ENCODE measurements around the gene MPP3. TPM values are rescaled to one million over a fixed set of nuclear protein-coding genes. Genes with fewer than 3 reads are reported as not detected.

MPP3 gene
- total RNA-seq, 1 experiment from 2014 or later: 6.9 TPM

GRCh38 chr17:43813386-43813785, 19.6 kb downstream of the MPP3 start:
- no peak overlapping the region for H4K91ac ChIP-seq (ENCODE audit: insufficient read length, low read depth, low read length)
- H3K4me2 ChIP-seq (ENCODE audit: insufficient read depth, insufficient read length, low read length): no peak overlapping the region
- no peak overlapping the region for H2BK12ac ChIP-seq (ENCODE audit: insufficient read length, low read depth, low read length)
- H3T11ph ChIP-seq (ENCODE audit: low read length): no peak overlapping the region
- TF ChIP-seq CTCF (conservative IDR thresholded peaks at IDR 0.05): no peak
- no peak overlapping the region for H2BK120ac ChIP-seq (ENCODE audit: low read depth, low read length, poor library complexity, severe bottlenecking)
- no peak overlapping the region for H3K27ac ChIP-seq (ENCODE audit: insufficient read length, low read depth, low read length)
- H3K18ac ChIP-seq (ENCODE audit: insufficient read length, low read depth, low read length): no peak overlapping the region
- H3K79me1 ChIP-seq (ENCODE audit: insufficient read depth, low read depth, low read length, poor library complexity, severe bottlenecking): no peaks in the 10 kb centered on the region
- H3K14ac ChIP-seq (ENCODE audit: insufficient read depth, low read length): no peak overlapping the region
- no peak overlapping the region for H2AFZ ChIP-seq (ENCODE audit: low read length)
- Mint-ChIP-seq H3K27me3 (ENCODE audit: low read depth) (no peaks in the 10 kb centered on the region), H3K9me3 (no peaks in the 10 kb centered on the region), H3K27ac (peak overlapping the region in 2 of 3 experiments; percentile 37 to 64; a peak in 2 of 7 replicates), H3K4me3 (no peak overlapping the region), H3K36me3 (ENCODE audit: insufficient read depth in 1 of 3, low read depth in 3 of 3) (peaks cover 0 to 5% (median 0%) of the 10 kb centered on the region in 3 experiments; a peak in 5 of 7 replicates), H3K4me1 (peaks cover 15 to 16% of the 10 kb centered on the region in 2 experiments)
- no peak overlapping the region for H2BK20ac ChIP-seq (ENCODE audit: low read depth, low read length, poor library complexity, severe bottlenecking)
- H3K23ac ChIP-seq (ENCODE audit: insufficient read length, low read depth, low read length): no peak overlapping the region
- H2BK5ac ChIP-seq (ENCODE audit: insufficient read length, low read length): no peak overlapping the region
- no peak overlapping the region for H3K56ac ChIP-seq (ENCODE audit: insufficient read length, low read depth, low read length)
- no peak for DNase-seq
- no peaks in the 10 kb centered on the region for H4K20me1 ChIP-seq (ENCODE audit: control insufficient read depth, insufficient read depth, insufficient read length)
- H3K9ac ChIP-seq (ENCODE audit: extremely low read depth, insufficient read length, low read length): no peak overlapping the region
- H2BK15ac ChIP-seq (ENCODE audit: low read depth, low read length): no peak overlapping the region
- H3K79me2 ChIP-seq (ENCODE audit: insufficient read depth, low read length): no peaks in the 10 kb centered on the region
- no peak overlapping the region for H2AK5ac ChIP-seq (ENCODE audit: insufficient read length, low read length)
- no peaks in the 10 kb centered on the region for H3K27me3 ChIP-seq (ENCODE audit: insufficient read depth, low read length)
- no peak overlapping the region for H4K5ac ChIP-seq (ENCODE audit: insufficient read length, low read depth, low read length)
- WGBS (ENCODE audit: extremely low coverage, insufficient read length, low lambda C conversion rate): no CpG with 5 or more reads among the region's 3 CpGs
- H3K4ac ChIP-seq (ENCODE audit: low read depth, low read length): no peak overlapping the region
- no peaks in the 10 kb centered on the region for H3K23me2 ChIP-seq (ENCODE audit: insufficient read length, low read depth, low read length, poor library complexity, severe bottlenecking)
- H4K8ac ChIP-seq (replicated peaks; ENCODE audit: insufficient read length, low read depth, low read length): no peak overlapping the region
- H3K4me1 ChIP-seq (ENCODE audit: insufficient read depth, low read length): no peaks in the 10 kb centered on the region
- H3K9me3 ChIP-seq (ENCODE audit: control insufficient read depth, low read depth, low read length): no peaks in the 10 kb centered on the region

Data from H9 (cell line).